Duodenal mucosa (tissue), 2 donors: ENCODE data around the gene PPFIA3.

Experiments
- H3K27ac ChIP-seq: one replicate; pipeline ENCODE4 v1.7.0; 2013; ENCODE audit warnings: low read depth, low read length
- H3K27me3 ChIP-seq, 2 donors: one replicate each; pipeline ENCODE4 v1.7.0; 2013; ENCODE audit warnings: low read length in 2 of 2, control low read depth in 1 of 2; ENCODE audit not compliant: insufficient read depth in 2 of 2, control insufficient read depth in 1 of 2
- H3K36me3 ChIP-seq, 2 donors: one replicate each; pipeline ENCODE4 v1.7.0; 2013; ENCODE audit warnings: low read length in 2 of 2, control low read depth in 1 of 2; ENCODE audit not compliant: insufficient read depth in 2 of 2, control insufficient read depth in 1 of 2
- H3K4me1 ChIP-seq, 2 donors: one replicate each; pipeline ENCODE4 v1.7.0; 2013; ENCODE audit warnings: low read length in 2 of 2, control low read depth in 1 of 2; ENCODE audit not compliant: insufficient read depth in 2 of 2, control insufficient read depth in 1 of 2
- H3K4me3 ChIP-seq, 2 donors: one replicate each; pipeline ENCODE4 v1.7.0; 2013; ENCODE audit warnings: low read length in 2 of 2, low read depth in 1 of 2
- H3K9ac ChIP-seq, 2 donors: one replicate each; pipeline ENCODE4 v1.7.0; 2013; ENCODE audit warnings: low read length in 2 of 2, low read depth in 1 of 2
- H3K9me3 ChIP-seq, 2 donors: one replicate each; pipeline ENCODE4 v1.7.0; 2013; ENCODE audit warnings: low read length in 2 of 2, control low read depth in 1 of 2; ENCODE audit not compliant: control insufficient read depth in 1 of 2

Gene PPFIA3

GRCh38 chr19:49085020-49085867, 34.1 kb upstream of the PPFIA3 start, which contains the start of gene SNRNP70:
TSS of gene SNRNP70 (plus strand) at chr19:49085451. CDS start at chr19:49086415, 964 bp downstream.
- H3K4me1 ChIP-seq = peaks cover 9 to 13% of the 10 kb centered on the region in 2 donors
- peaks cover 9 to 20% of the 10 kb centered on the region in 2 donors for H3K36me3 ChIP-seq
- H3K9me3 ChIP-seq = no peaks in the 10 kb centered on the region
- peak within 1 kb of the TSS; percentile 84 for H3K27ac ChIP-seq
- no peaks in the 10 kb centered on the region for H3K27me3 ChIP-seq
- peak within 1 kb of the TSS; percentile 82 to 94 for H3K9ac ChIP-seq
- peak within 1 kb of the TSS; percentile 81 to 99 for H3K4me3 ChIP-seq

DNA sequence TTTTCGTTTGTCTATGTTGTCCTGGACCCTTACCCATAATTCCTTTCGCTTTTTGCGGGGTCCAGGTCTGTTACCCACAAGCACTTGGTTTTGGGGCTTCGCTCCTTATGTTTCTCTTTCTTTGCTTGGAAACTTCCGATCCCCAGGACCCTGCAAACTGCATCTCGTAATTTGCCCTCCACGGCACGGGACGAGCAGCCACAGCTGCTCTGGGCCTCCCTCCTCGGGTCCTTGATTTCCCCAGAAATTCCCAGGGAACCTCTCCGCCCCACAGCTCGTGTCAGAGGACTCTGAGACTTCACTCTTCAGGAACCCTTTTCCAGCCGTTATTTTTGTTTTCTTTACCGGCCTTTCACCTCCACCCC, 33.5 kb upstream of the PPFIA3 start:
- H3K4me3 ChIP-seq = peak overlapping the region; percentile 81 to 99

DNA sequence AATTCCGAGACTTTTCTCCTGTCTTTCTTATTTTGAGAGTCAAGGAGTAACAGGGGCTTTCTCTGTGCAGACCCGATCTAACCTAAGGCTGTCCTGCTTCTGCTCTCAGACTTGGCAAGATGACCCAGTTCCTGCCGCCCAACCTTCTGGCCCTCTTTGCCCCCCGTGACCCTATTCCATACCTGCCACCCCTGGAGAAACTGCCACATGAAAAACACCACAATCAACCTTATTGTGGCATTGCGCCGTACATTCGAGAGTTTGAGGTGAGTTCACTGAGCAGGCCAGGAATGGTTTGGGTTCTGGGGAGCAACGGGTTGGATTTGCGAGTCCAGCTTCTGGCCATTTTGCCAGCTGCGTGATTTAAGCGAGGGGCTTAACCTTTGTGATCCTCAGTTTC, 33.0 kb upstream of the PPFIA3 start:
- no peaks in the 10 kb centered on the region for H3K27me3 ChIP-seq
- H3K9ac ChIP-seq = peak overlapping the region; percentile 82 to 94
- H3K9me3 ChIP-seq = no peaks in the 10 kb centered on the region
- peaks cover 9 to 13% of the 10 kb centered on the region in 2 donors for H3K4me1 ChIP-seq
- H3K27ac ChIP-seq = no peak overlapping the region
- H3K36me3 ChIP-seq = peaks cover 17 to 30% of the 10 kb centered on the region in 2 donors
- H3K4me3 ChIP-seq = peak overlapping the region; percentile 81 to 99

More for the DNA sequence above, 33.5 kb upstream of the PPFIA3 start:
- Histone ChIP-seq H3K4me1 (peaks cover 9 to 13% of the 10 kb centered on the region in 2 donors), H3K27me3 (no peaks in the 10 kb centered on the region), H3K36me3 (peaks cover 15 to 26% of the 10 kb centered on the region in 2 donors), H3K9me3 (no peaks in the 10 kb centered on the region), H3K9ac (peak overlapping the region; percentile 82 to 94), H3K27ac (peak overlapping the region; percentile 84)

GRCh38 chr19:49091391-49092038, 27.8 kb upstream of the PPFIA3 start:
- Histone ChIP-seq H3K36me3 (peaks cover 22 to 66% of the 10 kb centered on the region in 2 donors), H3K27me3 (no peaks in the 10 kb centered on the region), H3K9ac (no peak overlapping the region), H3K27ac (no peak overlapping the region), H3K4me1 (peaks cover 3 to 8% of the 10 kb centered on the region in 2 donors), H3K9me3 (no peaks in the 10 kb centered on the region), H3K4me3 (no peak overlapping the region)

- no peak overlapping the region for H3K27ac ChIP-seq
- no peak overlapping the region for H3K9ac ChIP-seq
- no peak overlapping the region for H3K4me3 ChIP-seq
- H3K9me3 ChIP-seq = no peaks in the 10 kb centered on the region
- peaks cover 22 to 68% of the 10 kb centered on the region in 2 donors for H3K36me3 ChIP-seq
- no peaks in the 10 kb centered on the region for H3K27me3 ChIP-seq
- no peaks in the 10 kb centered on the region for H3K4me1 ChIP-seq
Measured at GRCh38 chr19:49092686-49093085, 26.7 kb upstream of the PPFIA3 start.

- no peaks in the 10 kb centered on the region for H3K4me1 ChIP-seq
- no peak overlapping the region for H3K27ac ChIP-seq
- no peak overlapping the region for H3K4me3 ChIP-seq
- no peaks in the 10 kb centered on the region for H3K27me3 ChIP-seq
- no peaks in the 10 kb centered on the region for H3K9me3 ChIP-seq
- no peak overlapping the region for H3K9ac ChIP-seq
- H3K36me3 ChIP-seq = peaks cover 29 to 78% of the 10 kb centered on the region in 2 donors
Measured at GRCh38 chr19:49094505-49095482, 24.6 kb upstream of the PPFIA3 start.

- no peaks in the 10 kb centered on the region for H3K4me1 ChIP-seq
- H3K9me3 ChIP-seq = no peaks in the 10 kb centered on the region
- H3K36me3 ChIP-seq = peaks cover 24 to 76% of the 10 kb centered on the region in 2 donors
- no peak overlapping the region for H3K4me3 ChIP-seq
- no peak overlapping the region for H3K27ac ChIP-seq
- H3K9ac ChIP-seq = no peak overlapping the region
- H3K27me3 ChIP-seq = no peaks in the 10 kb centered on the region
Measured at GRCh38 chr19:49097453-49098288, 21.7 kb upstream of the PPFIA3 start.

DNA sequence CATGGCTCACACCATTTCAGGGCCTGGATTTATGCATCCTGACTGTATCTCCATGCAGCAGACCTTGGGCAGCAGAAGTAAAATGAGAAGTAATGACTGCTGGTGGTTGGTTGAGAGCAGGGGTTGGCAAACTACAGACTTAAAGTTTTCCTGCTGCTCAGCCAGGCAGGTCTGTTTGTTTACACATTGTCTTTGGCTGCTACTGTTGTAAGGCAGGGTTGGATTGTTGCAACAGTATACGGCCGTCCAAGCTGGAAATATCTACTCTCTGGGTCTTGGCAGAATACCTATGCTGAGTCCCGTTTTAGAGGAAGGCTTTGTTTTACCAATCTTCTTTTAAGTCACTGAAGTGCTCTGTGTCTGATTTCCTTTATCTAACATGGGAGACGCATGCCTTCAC, 20.5 kb upstream of the PPFIA3 start:
- no peak overlapping the region for H3K9ac ChIP-seq
- no peak overlapping the region for H3K4me3 ChIP-seq
- H3K4me1 ChIP-seq = no peaks in the 10 kb centered on the region
- no peaks in the 10 kb centered on the region for H3K27me3 ChIP-seq
- H3K9me3 ChIP-seq = no peaks in the 10 kb centered on the region
- H3K27ac ChIP-seq = no peak overlapping the region
- H3K36me3 ChIP-seq = peaks cover 25 to 80% of the 10 kb centered on the region in 2 donors

DNA sequence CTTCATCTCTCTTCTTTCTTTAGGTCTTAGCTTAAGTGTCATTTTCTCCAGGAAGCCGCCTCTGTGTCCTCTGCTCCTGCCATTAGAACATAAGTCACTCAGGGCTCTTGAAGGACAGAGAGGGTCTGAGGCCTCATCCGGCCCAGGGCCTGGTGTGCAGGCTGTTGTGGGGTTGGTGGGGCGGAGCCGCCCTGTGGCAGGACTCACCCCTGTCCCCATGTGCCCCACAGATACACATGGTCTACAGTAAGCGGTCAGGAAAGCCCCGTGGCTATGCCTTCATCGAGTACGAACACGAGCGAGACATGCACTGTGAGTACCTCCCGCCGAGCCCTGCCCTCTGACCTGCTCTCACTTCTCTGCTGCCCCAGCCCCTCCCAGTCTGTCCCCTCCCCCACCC, 18.2 kb upstream of the PPFIA3 start:
- Histone ChIP-seq H3K27me3 (no peaks in the 10 kb centered on the region), H3K27ac (no peak overlapping the region), H3K36me3 (peaks cover 32 to 80% of the 10 kb centered on the region in 2 donors), H3K4me3 (no peak overlapping the region), H3K9ac (no peak overlapping the region), H3K4me1 (no peaks in the 10 kb centered on the region), H3K9me3 (no peaks in the 10 kb centered on the region)
